Ascending aorta (tissue), 2 donors: ENCODE results near the gene UNC79. TPM values are rescaled to one million over a fixed set of nuclear protein-coding genes. Genes with fewer than 3 reads are reported as not detected.

ENCODE experiments used
- DNase-seq, 2 donors: peaks; one replicate each; pipeline ENCODE4 v3.0.0-alpha.2; 2019; ENCODE audit warnings: low spot score in 2 of 2
- H3K27ac ChIP-seq, 2 donors: fragments of 200-600 bp; sonication (generic); one replicate each; pipeline ENCODE4 v1.5.1; 2016 to 2017; ENCODE audit warnings: mild to moderate bottlenecking in 1 of 2
- H3K27me3 ChIP-seq: fragments of 200-600 bp; sonication (generic); one replicate; pipeline ENCODE4 v1.5.1; 2017
- H3K36me3 ChIP-seq, 2 donors: fragments of 200-600 bp; sonication (generic); one replicate each; pipeline ENCODE4 v1.5.1; 2016
- H3K4me1 ChIP-seq, 2 donors: fragments of 200-600 bp; sonication (generic); one replicate each; pipeline ENCODE4 v1.5.1; 2016 to 2017; ENCODE audit warnings: mild to moderate bottlenecking in 1 of 2
- H3K4me3 ChIP-seq, 2 donors: fragments of 200-600 bp; sonication (generic); one replicate each; pipeline ENCODE4 v1.5.1; 2016 to 2017; ENCODE audit warnings: mild to moderate bottlenecking in 1 of 2
- H3K9me3 ChIP-seq, 2 donors: fragments of 200-600 bp; sonication (generic); one replicate each; pipeline ENCODE4 v1.5.1; 2016
- intact Hi-C: fragments of 100-400 bp; cut with DNase I; formaldehyde crosslinking; loops from one replicate; pipeline ENCODE4 v1.15.1; 2023
- total RNA-seq: library from RNA; depleted of rRNA; stranded (reverse); fragments of >200 nt; gene quantifications from one replicate; pipeline ENCODE4 v1.1.0, GENCODE V29; 2016
- TF ChIP-seq, protein P1 (sequence below), 3 experiments: fragments of 200-600 bp in 2 of 3; fragments of 450-650 bp in 1 of 3; sonication (generic) in 2 of 3; IDR thresholded peaks; one replicate each; pipeline ENCODE4 v1.5.1; 2016 to 2019; ENCODE audit warnings: antibody characterized with exemption in 3 of 3, mild to moderate bottlenecking in 1 of 3, moderate library complexity in 1 of 3

The UNC79 gene
- total RNA-seq, 1 donor from 2014 or later = not detected

DNA sequence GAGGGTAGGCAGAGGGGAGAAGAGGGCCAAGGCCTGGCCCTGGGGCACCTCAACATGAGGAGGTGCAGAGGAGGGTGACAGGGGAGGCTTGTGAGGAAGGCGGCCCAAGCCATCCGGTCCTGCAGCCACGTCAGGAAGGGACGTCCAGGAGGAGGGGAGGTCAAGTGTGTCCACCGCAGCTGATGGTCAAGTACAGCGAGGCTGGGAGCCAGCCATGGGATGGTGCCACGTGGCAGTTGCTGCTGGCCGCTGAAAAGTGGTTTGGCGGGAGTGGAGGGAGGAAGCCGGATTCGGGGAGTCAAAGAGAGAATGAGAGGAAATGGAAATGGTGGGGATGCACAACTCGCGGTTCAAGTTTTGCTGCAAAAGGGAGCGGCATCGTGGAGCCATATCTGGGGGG, 316.4 kb downstream of the UNC79 start:
- Histone ChIP-seq H3K36me3 (no peaks in the 10 kb centered on the region), H3K27ac (no peak overlapping the region), H3K4me3 (no peak overlapping the region), H3K27me3 (no peaks in the 10 kb centered on the region), H3K9me3 (no peaks in the 10 kb centered on the region), H3K4me1 (no peaks in the 10 kb centered on the region)
- intact Hi-C loops = no loop called here
- DNase-seq = no peak
- TF ChIP-seq, protein P1, sequence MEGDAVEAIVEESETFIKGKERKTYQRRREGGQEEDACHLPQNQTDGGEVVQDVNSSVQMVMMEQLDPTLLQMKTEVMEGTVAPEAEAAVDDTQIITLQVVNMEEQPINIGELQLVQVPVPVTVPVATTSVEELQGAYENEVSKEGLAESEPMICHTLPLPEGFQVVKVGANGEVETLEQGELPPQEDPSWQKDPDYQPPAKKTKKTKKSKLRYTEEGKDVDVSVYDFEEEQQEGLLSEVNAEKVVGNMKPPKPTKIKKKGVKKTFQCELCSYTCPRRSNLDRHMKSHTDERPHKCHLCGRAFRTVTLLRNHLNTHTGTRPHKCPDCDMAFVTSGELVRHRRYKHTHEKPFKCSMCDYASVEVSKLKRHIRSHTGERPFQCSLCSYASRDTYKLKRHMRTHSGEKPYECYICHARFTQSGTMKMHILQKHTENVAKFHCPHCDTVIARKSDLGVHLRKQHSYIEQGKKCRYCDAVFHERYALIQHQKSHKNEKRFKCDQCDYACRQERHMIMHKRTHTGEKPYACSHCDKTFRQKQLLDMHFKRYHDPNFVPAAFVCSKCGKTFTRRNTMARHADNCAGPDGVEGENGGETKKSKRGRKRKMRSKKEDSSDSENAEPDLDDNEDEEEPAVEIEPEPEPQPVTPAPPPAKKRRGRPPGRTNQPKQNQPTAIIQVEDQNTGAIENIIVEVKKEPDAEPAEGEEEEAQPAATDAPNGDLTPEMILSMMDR (IDR thresholded peaks at IDR 0.05) = no peak

DNA sequence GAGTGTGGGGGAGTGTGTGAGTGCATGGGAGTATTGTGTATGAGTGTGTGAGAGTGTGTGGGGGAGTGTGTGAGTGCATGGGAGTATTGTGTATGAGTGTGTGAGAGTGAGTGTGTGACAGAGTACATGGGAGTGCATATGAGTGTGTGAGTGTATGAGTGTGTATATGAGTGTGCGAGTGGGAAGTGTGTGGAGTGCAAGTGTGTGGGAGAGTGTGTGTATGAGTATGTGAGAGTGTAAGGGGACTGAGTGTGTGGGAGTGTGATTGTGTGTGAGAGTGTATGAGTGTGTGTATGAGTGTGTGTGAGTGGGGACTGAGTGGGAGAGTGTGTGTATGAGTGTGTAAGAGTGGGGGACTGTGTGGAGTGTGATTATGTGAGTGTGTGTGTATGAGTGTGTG, 316.8 kb downstream of the UNC79 start:
- no peaks in the 10 kb centered on the region for H3K9me3 ChIP-seq
- intact Hi-C loops = no loop called here
- H3K4me3 ChIP-seq = no peak overlapping the region
- H3K4me1 ChIP-seq = no peaks in the 10 kb centered on the region
- no peaks in the 10 kb centered on the region for H3K27me3 ChIP-seq
- TF ChIP-seq, protein P1 (IDR thresholded peaks at IDR 0.05) = no peak
- no peak overlapping the region for H3K27ac ChIP-seq
- no peaks in the 10 kb centered on the region for H3K36me3 ChIP-seq
- no peak for DNase-seq

DNA sequence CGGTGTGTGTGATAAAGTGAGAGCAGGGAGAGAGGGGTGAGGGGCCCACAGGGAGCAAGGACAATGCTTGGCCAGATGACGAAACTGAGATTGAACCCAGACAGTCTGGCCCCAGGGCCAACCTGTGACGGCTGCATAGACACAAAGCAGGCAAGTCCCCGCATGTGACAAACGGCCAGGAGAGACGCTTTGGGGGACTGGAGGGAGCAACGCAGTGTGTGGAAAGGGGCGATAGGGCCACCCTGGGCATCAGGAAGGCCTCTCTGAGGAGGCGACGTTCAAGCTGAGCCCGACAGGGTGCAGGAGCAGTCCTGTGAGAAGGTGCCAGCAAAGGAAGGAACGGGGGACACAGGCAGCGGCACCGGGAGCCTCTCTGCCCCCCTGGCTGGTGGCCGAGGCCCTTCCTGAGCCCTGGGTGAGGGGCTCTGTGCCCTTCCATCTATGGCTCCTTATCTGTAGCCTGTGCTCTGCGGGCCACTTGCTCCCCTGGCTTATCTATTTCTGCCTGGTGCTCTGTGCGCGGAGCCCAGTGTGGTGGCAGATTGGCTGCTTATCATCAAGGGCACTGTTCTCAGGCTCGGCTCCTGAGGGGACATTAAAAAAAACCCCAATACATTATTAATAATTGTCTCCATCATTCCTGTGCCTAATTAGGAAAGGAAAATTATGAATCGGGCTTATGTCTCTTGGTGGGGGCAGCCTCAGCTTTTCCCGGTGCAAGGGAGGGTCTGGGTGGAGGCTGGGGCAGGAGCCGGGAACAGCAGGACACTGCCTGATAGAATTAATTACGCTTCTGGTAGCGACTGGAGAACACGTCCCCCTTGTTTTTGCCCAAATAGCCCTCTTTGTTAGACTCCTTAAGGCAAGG, 317.7 kb downstream of the UNC79 start:
- TF ChIP-seq, protein P1 (IDR thresholded peaks at IDR 0.05) = no peak
- DNase-seq = no peak
- Histone ChIP-seq H3K27me3 (no peaks in the 10 kb centered on the region), H3K4me3 (no peak overlapping the region), H3K9me3 (no peaks in the 10 kb centered on the region), H3K27ac (no peak overlapping the region), H3K36me3 (no peaks in the 10 kb centered on the region), H3K4me1 (no peaks in the 10 kb centered on the region)
- intact Hi-C loops = no loop called here

DNA sequence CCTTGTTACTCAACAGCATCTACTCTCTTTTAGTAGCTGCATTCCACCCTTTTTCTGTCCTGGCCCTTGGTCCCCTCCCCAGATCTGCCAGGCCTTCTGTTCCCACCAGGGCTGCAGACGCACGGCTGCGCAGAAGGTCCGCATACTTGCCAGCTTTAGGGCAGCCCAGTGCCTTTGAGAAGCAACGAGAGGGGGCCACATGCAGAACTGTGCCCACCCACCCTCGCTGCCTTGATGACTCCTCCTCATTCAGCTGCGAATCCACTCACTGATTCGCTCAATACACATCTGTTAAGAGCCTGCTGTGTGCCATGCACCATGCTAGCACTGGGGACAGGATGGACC, 318.3 kb downstream of the UNC79 start:
- Histone ChIP-seq H3K27ac (no peak overlapping the region), H3K9me3 (no peaks in the 10 kb centered on the region), H3K4me3 (no peak overlapping the region), H3K36me3 (no peaks in the 10 kb centered on the region), H3K27me3 (no peaks in the 10 kb centered on the region), H3K4me1 (no peaks in the 10 kb centered on the region)
- TF ChIP-seq, protein P1 (IDR thresholded peaks at IDR 0.05) = no peak
- no peak for DNase-seq
- intact Hi-C loops = no loop called here

DNA sequence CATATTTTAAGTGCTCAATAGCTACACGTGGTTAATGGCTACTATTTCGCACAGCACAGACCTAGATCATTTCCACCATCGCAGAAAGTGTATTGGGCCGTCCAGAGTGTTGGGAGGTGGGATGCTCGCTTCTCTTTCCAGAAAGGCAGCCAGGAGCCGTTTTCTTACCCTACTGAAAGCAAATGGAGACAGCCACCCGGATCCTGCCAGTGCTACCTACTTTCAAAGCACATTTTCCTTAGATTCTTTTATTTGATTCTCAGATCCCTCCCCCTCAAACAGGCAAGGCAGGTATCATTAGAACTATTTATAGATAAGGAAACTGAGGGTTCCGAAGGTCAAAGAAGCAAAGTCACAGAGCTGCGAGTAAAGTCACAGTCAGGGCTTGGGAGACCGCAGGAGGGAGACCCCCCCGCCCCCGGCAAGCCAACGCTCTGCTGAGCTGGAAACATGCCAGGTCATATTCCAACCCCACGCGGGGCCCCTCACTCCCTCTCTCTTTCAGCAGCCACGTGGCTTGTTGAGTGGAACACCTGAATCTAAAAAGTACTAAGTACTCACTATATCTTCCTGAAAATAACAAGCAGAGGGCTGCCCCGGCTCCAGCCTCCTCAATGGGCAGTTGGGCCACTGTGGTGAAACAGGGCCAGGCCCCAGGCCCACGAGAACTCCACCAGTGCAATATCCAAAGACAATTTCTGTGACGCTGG, 321.4 kb downstream of the UNC79 start:
- intact Hi-C loops = no loop called here
- no peak for DNase-seq
- Histone ChIP-seq H3K36me3 (no peaks in the 10 kb centered on the region), H3K4me1 (no peaks in the 10 kb centered on the region), H3K9me3 (no peaks in the 10 kb centered on the region), H3K27ac (no peak overlapping the region), H3K4me3 (no peak overlapping the region), H3K27me3 (no peaks in the 10 kb centered on the region)
- TF ChIP-seq, protein P1 (IDR thresholded peaks at IDR 0.05) = no peak
